IPS-NIHi11 (cell line): ENCODE results near the gene VWA3B.
A peak's percentile ranks its signal among the peaks of the same experiment; 100 is the strongest.
"Not testable (repeated sequence)": the region's sequence is repeated elsewhere in the genome, so short reads cannot be mapped to it uniquely, and the experiment has no call there.

Experiments
- DNase-seq: peaks from one replicate; pipeline ENCODE4 v3.0.0; 2012; ENCODE audit warnings: mixed read lengths, low spot score

The VWA3B gene

DNA sequence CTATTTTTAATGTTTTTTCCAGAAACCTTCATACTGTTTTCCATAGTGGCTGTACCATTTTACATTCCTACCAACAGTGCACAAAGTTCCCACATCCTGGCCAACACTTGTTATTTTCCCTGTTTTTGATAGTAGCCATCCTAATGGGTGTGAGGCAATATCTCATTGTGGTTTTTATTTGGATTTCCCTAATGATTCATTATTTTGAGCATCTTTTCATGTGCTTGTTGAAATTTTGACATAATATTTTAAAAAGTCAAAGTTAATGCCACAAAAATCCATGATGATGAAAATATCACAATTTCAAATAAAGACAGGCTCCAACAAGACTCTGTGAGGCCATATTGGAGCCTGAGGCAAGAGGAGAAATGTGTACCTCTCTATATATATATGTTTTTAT, 50.2 kb downstream of the VWA3B start:
- DNase-seq = no peak

- not testable (repeated sequence) for DNase-seq
Measured at GRCh38 chr2:98138978-98139377, 52.0 kb downstream of the VWA3B start.

DNA sequence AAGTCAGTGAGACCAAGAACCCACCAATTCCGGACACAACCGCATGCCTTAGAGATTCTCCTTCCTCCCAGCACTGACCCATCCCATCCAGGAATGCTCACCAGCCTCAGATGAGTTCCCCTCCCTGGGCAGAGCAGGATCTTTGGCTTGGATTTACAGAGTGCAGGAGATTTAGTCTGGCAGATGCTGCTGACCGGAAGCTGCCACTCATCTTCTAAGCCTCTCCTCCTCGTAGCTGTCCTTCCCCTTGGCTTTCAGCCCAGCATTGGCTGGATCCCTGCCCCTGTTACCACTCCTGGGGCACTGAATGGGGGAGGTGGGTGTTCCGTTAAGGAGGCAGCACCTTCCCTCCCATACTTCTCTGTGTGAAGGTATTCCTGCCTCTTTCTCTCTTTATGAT, 53.2 kb downstream of the VWA3B start:
- no peak for DNase-seq

GRCh38 chr2:98142106-98142791, 55.3 kb downstream of the VWA3B start:
- DNase-seq = no peak

DNA sequence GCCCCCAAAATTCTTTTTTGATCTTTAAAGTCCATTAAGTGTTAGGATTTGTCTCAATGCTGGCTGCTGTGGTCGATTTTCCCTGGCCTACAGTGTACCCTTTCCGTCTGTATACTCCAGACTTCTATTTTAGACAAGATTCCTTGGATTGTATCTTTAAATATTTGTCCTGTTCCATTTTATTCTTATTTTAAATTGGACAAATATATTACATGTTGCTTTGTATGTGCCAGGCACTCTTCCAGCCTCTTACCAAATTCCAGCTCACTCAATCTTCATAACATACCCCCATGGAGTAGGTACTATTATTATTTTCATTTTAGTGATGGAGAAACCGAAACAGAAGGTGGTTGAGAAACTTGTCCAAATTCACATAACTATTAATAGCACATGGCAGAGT, 58.1 kb downstream of the VWA3B start:
- DNase-seq = no peak

GRCh38 chr2:98147900-98148299, 60.9 kb downstream of the VWA3B start:
- not testable (repeated sequence) for DNase-seq

DNA sequence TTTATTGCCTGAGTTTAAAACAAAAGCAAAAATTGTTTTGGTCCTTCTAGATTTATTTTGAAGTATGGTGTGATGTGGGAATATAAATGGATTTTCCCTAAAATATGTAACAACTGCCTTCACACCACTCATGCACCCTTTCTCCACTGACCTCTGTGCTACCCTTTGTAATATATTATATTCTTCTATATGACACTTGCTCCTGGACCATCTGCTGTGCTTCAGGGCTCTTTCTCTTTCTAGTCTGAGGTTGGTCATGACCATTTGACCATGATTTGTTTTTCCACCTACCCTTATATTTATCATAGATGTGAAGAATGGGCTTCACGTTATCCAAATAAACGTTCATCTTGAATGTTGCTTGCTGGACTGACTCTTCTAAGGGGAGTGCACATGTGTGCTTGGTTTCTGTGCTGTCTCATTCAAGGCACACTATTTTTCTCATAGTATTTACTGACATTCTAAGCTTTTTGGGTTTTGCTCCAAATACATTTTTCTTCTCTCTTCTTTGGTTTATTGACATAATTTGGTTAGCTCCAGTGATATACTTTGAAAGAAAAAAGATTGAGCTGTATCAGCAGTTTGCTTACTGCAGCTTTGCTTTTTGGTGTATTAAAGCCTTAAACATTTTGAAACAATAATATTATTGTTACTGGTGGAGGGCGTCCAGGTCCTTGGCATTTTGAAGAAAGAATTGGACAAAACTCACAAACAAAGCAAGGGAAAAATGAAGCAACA, 61.8 kb downstream of the VWA3B start:
- no peak for DNase-seq

DNA sequence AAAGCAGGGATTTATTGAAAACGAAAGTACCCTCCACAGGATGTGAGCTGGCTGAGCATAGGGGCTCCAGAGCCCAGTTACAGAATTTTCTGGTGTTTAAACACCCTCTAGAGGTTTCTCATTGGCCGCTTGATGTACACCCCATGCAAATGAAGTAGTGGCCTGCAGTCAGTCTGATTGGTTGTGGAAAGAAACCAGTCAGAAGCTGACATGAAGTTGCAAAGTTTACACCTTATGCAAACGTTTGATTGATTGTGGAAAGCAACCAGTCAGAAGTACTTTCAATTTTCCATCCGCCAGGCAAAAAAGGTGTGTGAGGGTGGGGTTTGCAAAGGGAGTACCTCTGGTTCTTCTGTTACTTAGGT, 62.3 kb downstream of the VWA3B start:
- no peak for DNase-seq

- DNase-seq = no peak
Measured at GRCh38 chr2:98153481-98153880, 66.5 kb downstream of the VWA3B start.

DNA sequence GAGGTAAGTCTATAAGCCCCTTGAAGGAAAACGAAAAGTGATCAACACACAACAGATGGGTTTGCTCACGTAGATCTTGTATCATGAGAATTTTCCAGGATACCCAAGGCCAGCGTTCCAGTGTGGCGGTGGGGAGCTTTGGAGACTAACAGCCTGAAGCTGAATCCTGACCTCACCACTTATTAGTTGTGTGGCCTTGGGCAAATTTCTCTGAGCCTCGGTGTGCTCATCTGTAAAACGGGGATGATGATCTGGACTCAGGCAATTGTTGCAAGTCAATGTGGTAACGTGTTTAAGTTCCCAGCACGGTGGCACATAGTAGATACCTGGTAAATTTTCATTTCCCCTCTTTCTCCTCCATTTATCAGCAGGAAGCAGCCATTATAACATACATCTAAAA, 68.3 kb downstream of the VWA3B start:
- no peak for DNase-seq

- no peak for DNase-seq
Measured at GRCh38 chr2:98155716-98156115, 68.7 kb downstream of the VWA3B start.

DNA sequence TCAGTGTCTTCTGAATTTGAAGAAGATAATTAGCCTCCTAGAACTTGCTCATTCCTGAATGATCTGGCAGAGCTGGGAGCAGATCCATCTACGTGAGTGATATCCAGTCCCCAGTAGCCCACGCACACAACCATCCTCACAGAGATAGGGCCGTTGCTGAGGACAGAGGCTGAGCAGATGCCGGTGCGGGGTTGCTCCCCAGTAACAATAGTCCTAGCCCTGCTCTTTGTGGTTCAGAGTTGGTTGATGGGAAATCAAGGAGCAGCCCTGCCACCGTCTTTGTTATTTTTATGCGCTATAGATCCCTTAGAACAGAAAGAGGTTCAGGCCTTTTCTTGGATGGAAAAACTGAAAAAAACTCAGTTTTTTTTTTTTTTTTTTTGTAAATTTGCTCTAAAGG, 69.3 kb downstream of the VWA3B start:
- DNase-seq = no peak

- DNase-seq = peak; percentile 49
Measured at GRCh38 chr2:98157557-98157956, 70.6 kb downstream of the VWA3B start.

GRCh38 chr2:98158305-98158704, 71.3 kb downstream of the VWA3B start:
- DNase-seq = no peak

- no peak for DNase-seq
Measured at GRCh38 chr2:98160554-98160953, 73.6 kb downstream of the VWA3B start.

DNA sequence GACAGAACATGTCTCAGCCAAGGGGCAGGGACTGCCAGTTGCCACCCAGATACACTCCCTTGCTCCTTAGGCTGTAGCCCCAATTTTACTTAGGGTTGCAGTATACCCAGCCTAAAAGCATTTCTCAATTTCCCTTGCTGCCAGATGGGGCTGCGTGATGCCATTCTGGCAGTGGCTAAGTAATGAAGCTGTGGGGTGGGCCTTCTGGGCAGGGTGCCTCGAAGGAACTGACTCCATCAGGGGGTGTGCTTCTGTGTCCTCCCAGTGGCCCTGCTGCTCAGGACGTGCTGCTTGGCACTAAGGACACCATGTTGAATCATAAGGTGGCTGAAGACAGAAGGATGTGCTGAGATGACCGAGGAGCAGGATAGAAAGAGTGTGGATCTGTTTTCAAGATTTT, 74.2 kb downstream of the VWA3B start:
- DNase-seq = no peak

DNA sequence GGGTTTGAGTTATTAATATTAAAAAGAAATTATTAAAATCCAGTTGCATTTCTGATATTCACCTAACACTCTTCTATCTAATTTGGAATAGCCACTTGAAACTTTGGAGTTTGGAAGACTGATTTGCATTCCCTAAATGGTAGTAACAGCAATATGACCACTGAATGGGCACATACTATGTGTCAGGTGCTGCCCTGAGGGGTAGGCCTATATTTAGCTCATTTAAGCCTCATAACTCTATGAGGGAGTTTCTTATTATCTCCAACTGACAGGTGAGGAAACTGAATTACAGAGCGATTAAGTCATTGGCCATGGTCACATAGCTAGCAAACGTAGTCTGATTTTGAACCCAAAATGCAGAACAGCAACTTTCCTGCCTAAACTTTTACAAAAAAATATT, 77.3 kb downstream of the VWA3B start:
- no peak for DNase-seq

DNA sequence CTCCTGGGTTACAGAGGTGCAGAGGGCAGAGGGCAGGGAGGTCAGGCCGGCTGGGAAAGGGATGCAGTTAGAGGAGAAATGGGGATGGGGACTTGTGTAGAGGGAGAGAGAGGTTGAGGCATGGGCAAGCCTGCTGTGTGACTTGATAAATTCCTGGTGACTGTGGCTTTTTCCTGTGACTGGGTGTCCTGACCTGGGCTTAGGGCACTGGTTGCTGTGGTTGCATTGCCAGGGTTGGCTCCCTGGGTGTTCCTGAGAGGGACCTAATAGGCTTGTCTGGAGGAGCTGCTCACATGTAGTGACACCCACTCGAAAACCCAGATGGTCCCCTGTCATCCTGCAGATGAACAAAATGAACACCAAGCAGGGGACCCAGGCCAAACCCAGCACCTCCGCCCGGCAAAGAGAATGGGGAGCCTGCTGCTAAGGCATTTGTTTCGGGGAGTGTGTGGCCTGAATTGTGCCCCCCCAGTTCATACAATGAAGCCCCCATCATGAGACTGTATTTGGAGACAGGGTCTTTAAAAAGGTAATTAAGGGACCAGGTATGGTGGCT, 78.6 kb downstream of the VWA3B start:
- no peak for DNase-seq

GRCh38 chr2:98167916-98168315, 80.9 kb downstream of the VWA3B start:
- DNase-seq = no peak

- DNase-seq = no peak
Measured at GRCh38 chr2:98170076-98170475, 83.1 kb downstream of the VWA3B start.

DNA sequence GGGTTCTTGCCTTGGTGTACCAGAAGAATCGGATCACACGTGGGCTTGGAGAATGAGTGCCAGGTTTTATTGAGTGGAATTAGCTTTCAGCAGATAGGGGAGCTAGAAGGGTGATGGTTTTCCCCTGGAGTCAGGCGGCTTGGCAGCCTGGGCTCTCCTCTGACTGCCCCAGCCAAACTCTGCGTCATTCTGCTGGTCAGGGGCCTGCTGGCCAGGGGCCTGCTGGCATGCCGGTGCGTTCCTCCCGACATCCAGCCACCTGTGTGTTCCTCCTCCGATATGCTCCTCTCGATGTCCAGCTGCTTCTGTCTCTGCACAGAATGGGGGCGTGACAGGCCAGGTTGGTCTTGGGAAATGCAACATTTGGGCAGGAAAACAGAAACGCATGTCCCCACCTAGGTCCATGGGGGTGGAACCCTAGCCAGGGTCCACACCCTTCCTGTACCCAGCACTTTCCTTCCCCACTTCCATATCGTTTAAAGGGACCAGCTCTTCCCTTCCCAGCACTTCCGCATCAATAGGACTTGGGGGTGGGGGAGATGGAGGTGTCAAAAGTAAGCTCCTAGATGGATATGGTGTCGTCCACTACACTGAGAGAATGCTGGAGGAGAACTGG, 85.3 kb downstream of the VWA3B start:
- no peak for DNase-seq

- DNase-seq = no peak
Measured at GRCh38 chr2:98172951-98173350, 86.0 kb downstream of the VWA3B start.

GRCh38 chr2:98175811-98176210, 88.8 kb downstream of the VWA3B start:
- DNase-seq = peak; percentile 23
